ENCODE measurements around the gene KIAA0586.
"Not testable (repeated sequence)": the region's sequence is repeated elsewhere in the genome, so short reads cannot be mapped to it uniquely, and the experiment has no call there.

The KIAA0586 gene

GRCh38 chr14:58547649-58548048 is 120.1 kb downstream of the KIAA0586 start:
- no peak for DNase-seq (ENCODE audit: low read depth in 2 of 2)

- no peak for DNase-seq (ENCODE audit: low read depth in 2 of 2)
Measured at GRCh38 chr14:58549105-58549757, 121.7 kb downstream of the KIAA0586 start.

GRCh38 chr14:58553959-58554358 is 126.4 kb downstream of the KIAA0586 start:
- no peak for DNase-seq (ENCODE audit: low read depth in 2 of 2)

GRCh38 chr14:58555647-58556046 is 128.1 kb downstream of the KIAA0586 start:
- DNase-seq (ENCODE audit: low read depth in 2 of 2) = no peak

- no peak for DNase-seq (ENCODE audit: low read depth in 2 of 2)
Measured at GRCh38 chr14:58557242-58557641, 129.7 kb downstream of the KIAA0586 start.

- no peak for DNase-seq (ENCODE audit: low read depth in 2 of 2)
Measured at GRCh38 chr14:58560208-58560607, 132.7 kb downstream of the KIAA0586 start.

GRCh38 chr14:58562141-58562540 is 134.6 kb downstream of the KIAA0586 start:
- DNase-seq (ENCODE audit: low read depth in 2 of 2) = no peak

- DNase-seq (ENCODE audit: low read depth in 2 of 2) = no peak
Measured at GRCh38 chr14:58563978-58564377, 136.5 kb downstream of the KIAA0586 start.

GRCh38 chr14:58565832-58566231 is 138.3 kb downstream of the KIAA0586 start:
- no peak for DNase-seq (ENCODE audit: low read depth in 2 of 2)

GRCh38 chr14:58566979-58567378 is 139.5 kb downstream of the KIAA0586 start:
- DNase-seq (ENCODE audit: low read depth in 2 of 2) = no peak

- DNase-seq (ENCODE audit: low read depth in 2 of 2) = no peak
Measured at GRCh38 chr14:58568322-58568721, 140.8 kb downstream of the KIAA0586 start.

- DNase-seq (ENCODE audit: low read depth in 2 of 2) = no peak
Measured at GRCh38 chr14:58571256-58571655, 143.7 kb downstream of the KIAA0586 start.

GRCh38 chr14:58571769-58572472 is 144.4 kb downstream of the KIAA0586 start:
- DNase-seq (ENCODE audit: low read depth in 2 of 2) = no peak

GRCh38 chr14:58572473-58572853 is 144.9 kb downstream of the KIAA0586 start:
- no peak for DNase-seq (ENCODE audit: low read depth in 2 of 2)

GRCh38 chr14:58572863-58573262 is 145.3 kb downstream of the KIAA0586 start:
- DNase-seq (ENCODE audit: low read depth in 2 of 2) = no peak

- DNase-seq (ENCODE audit: low read depth in 2 of 2) = no peak
Measured at GRCh38 chr14:58574623-58575022, 147.1 kb downstream of the KIAA0586 start.

- no peak for DNase-seq (ENCODE audit: low read depth in 2 of 2)
Measured at GRCh38 chr14:58575956-58576355, 148.4 kb downstream of the KIAA0586 start.

GRCh38 chr14:58580035-58580434 is 152.5 kb downstream of the KIAA0586 start:
- DNase-seq (ENCODE audit: low read depth in 2 of 2) = not testable (repeated sequence)

GRCh38 chr14:58581389-58581788 is 153.9 kb downstream of the KIAA0586 start:
- not testable (repeated sequence) for DNase-seq (ENCODE audit: low read depth in 2 of 2)

GRCh38 chr14:58584383-58584782 is 156.9 kb downstream of the KIAA0586 start:
- no peak for DNase-seq (ENCODE audit: low read depth in 2 of 2)

GRCh38 chr14:58587271-58587670 is 159.8 kb downstream of the KIAA0586 start:
- no peak for DNase-seq (ENCODE audit: low read depth in 2 of 2)

- not testable (repeated sequence) for DNase-seq (ENCODE audit: low read depth in 2 of 2)
Measured at GRCh38 chr14:58588321-58588720, 160.8 kb downstream of the KIAA0586 start.

GRCh38 chr14:58593977-58594376 is 166.5 kb downstream of the KIAA0586 start:
- DNase-seq (ENCODE audit: low read depth in 2 of 2) = no peak
